Fibroblast of the aortic adventitia (primary cell): Measurements from ENCODE around the gene SYT7. TPM values are rescaled to one million over a fixed set of nuclear protein-coding genes. Genes with fewer than 3 reads are reported as not detected.

Source experiments
- DNase-seq: peaks from one replicate; pipeline ENCODE4 v3.0.0-alpha.2; 2010; ENCODE audit warnings: low read depth
- H3K4me3 ChIP-seq: 2 replicates; pipeline ENCODE4 v1.5.1; 2011; ENCODE audit warnings: low read depth, mild to moderate bottlenecking, control low read depth, low read length, moderate library complexity
- total RNA-seq: library from RNA; depleted of rRNA; stranded (reverse); fragments of >200 nt; gene quantifications from 2 replicates; pipeline ENCODE4 v1.2.3, GENCODE V29; 2012; ENCODE audit warnings: low replicate concordance
- TF ChIP-seq, protein P1 (sequence below): IDR thresholded peaks from 2 replicates; pipeline ENCODE4 v1.5.1; 2011; ENCODE audit warnings: mild to moderate bottlenecking, low read length, control low read depth, inconsistent platforms; ENCODE audit not compliant: insufficient read depth

Gene SYT7
- total RNA-seq, 1 donor, result 112 TPM

DNA sequence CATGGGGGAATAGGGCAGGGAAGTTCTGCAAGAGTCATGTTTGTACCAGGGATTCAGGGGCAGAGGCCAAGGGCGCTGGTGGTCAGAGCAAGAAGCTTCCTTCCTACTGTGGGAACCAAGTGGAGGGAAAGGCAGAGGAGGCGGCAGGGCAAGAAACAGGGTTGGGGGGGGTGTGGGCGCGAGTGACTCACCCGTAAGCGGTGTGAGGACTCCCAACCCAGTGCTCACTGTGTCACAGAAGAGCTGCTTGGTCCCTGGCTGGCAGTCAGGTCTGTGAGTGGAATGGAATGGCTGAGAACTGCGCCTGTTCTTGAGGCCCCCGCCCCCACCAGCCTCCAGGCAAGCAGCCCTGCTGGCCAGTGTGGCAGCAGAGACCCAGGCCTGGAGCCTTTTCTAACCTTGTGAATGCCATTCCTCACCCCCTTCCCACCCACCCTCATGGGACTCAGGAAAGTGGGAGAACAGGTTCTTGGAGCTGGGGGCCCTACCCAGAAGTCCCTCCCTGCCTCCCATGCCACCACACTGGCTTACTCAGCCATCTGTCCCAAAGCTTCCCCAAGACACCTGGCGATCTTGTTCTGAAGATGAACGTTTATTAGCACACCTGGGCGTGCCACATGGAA, 67.6 kb downstream of the SYT7 start:
- H3K4me3 ChIP-seq, result no peak overlapping the region
- TF ChIP-seq, protein P1, sequence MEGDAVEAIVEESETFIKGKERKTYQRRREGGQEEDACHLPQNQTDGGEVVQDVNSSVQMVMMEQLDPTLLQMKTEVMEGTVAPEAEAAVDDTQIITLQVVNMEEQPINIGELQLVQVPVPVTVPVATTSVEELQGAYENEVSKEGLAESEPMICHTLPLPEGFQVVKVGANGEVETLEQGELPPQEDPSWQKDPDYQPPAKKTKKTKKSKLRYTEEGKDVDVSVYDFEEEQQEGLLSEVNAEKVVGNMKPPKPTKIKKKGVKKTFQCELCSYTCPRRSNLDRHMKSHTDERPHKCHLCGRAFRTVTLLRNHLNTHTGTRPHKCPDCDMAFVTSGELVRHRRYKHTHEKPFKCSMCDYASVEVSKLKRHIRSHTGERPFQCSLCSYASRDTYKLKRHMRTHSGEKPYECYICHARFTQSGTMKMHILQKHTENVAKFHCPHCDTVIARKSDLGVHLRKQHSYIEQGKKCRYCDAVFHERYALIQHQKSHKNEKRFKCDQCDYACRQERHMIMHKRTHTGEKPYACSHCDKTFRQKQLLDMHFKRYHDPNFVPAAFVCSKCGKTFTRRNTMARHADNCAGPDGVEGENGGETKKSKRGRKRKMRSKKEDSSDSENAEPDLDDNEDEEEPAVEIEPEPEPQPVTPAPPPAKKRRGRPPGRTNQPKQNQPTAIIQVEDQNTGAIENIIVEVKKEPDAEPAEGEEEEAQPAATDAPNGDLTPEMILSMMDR, result no peak
- DNase-seq, result no peak

DNA sequence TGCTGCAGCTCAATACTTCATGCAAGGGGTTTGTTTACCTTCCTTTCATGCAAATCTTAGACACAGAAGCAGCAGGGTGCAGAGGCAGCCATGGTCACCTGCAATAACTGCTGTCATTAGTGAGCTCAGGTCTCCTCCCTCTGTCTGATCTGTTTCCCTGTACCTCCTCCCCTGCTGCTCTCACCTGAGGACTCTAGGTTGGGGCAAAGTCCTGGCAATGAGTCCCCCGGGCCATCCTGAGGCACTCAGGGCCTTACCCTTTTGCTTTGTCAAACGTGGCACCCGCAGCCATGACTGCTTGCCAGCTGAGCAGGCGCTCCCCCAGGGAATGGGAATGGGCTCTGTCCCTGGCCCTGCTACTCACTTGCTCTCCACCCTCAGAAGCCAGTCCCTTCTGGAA, 68.4 kb downstream of the SYT7 start:
- no peak overlapping the region for H3K4me3 ChIP-seq
- DNase-seq, result no peak
- TF ChIP-seq, protein P1, result no peak

DNA sequence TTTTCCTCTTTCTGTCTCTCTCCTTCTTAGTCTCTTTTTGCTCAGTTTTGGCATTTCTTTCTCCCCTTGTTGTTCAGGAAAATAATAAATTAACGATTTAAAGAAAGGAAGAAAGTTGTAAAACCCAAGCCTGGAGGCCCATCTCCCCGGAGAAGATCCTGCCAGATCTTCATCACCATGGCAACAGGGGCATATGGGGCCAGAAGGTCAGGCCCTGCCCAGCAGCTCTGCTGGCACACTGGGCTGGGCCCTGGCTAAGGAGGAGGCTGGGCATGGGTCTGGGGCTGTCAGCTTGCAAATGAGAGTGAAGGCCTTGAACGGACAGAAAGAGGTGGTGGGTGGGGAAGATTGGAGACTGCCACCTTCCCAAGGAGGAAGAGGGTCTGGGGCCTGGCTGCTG, 69.5 kb downstream of the SYT7 start:
- DNase-seq, result no peak
- H3K4me3 ChIP-seq, result no peak overlapping the region
- TF ChIP-seq, protein P1, result no peak

DNA sequence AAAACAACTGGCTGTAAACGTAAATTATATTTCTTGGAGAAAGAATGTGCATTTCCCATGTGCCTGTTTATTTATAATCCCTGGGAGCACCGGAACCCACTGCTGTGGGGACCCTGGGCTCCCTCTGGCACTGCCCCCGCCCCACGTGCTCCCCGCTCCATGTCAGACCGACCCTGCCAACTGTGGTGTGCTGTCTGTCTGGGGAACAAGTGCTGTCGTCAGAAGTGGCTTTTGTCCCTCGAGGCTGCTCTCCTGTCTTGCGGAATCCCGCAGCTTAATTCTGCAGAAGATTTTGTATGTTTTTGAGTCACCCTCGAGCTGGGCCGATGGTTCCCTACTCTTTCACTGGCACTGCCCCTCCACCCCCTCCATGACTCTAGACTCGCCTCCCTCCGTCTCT, 69.9 kb downstream of the SYT7 start:
- TF ChIP-seq, protein P1, result no peak
- no peak overlapping the region for H3K4me3 ChIP-seq
- DNase-seq, result no peak

DNA sequence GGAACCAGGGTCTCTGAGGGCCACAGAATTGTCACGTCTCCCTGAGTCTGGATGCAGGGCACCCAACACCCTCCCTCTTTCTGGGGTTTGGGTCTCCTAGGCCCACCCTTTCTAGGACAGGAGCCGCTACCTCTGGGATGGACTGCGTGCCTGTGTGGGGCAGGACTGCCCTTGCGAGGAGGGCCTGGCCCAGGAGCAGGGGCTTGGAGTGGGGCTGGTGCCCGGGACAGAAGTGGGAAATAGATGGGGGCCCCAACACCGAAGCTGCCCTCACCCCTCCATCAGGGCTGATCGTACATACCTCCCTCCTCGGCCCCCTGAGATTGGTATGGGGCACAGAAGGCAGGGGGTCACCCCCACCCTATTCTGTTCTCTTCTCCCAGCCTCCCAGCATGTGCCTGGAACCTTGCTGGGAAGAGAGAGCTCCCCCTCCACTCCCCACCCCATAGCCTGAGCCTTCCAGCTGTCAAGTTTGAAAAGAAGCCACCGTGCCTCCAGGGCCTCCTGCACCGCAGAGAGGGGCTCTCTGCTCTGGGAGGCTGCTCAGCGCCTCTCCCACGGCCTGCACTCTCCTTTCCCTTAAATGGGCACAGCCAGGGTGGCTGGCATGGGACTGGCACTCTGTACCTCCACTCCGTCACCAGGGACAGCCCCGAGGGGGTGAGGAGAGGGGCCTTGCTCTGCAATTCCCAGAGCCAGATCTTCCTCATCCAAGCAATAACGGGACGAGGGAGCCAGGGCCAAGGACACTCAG, 70.5 kb downstream of the SYT7 start:
- no peak for DNase-seq
- TF ChIP-seq, protein P1, result no peak
- no peak overlapping the region for H3K4me3 ChIP-seq

DNA sequence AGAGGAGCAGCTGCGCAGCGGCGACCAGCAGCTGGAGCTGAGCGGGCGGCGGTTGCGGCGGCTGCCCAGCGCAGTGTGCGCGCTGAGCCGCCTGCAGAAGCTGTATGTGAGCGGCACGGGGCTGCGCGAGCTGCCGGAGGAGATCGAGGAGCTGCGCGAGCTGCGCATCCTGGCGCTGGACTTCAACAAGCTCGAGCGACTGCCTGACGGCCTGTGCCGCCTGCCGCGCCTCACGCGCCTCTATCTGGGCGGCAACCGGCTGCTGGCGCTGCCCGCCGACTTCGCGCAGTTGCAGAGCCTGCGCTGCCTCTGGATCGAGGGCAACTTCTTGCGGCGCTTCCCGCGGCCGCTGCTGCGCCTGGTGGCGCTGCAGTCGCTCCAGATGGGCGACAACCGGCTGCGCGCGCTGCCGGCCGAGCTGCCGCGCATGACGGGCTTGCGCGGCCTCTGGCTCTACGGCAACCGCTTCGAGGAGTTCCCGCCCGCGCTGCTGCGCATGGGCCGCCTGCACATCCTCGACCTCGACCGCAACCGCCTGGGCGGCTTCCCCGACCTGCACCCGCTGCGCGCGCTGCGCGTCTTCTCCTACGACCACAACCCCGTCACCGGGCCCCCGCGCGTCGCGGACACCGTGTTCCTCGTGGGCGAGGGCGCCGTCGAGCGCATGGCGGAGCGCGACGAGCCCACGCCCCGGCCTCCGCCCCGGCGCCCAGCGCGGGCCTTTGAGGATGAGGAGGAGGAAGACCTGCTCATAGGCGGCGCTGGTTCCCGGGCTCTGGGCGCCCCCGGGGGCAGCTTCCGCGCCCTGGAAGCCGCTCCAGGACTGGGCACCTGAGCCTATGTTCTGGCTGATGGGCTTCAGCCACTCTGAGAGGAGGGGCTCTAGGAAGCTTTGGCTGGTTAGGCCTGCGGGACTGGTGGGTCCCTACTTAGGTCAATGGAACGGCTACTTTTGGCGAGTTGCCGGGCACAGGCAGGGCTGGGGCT, 71.5 kb downstream of the SYT7 start:
- peak overlapping the region; percentile 33 for H3K4me3 ChIP-seq
- DNase-seq, result peak; percentile 62
- TF ChIP-seq, protein P1, result peak; percentile 29
